GM21390 (cell line): ENCODE data around the gene ATP8A1.
A peak's percentile ranks its signal among the peaks of the same experiment; 100 is the strongest.
"Not testable (repeated sequence)": the region's sequence is repeated elsewhere in the genome, so short reads cannot be mapped to it uniquely, and the experiment has no call there.

Experiments
- ATAC-seq: cut with Tn5 transposase; IDR thresholded peaks from one replicate; pipeline ENCODE4 v1.9.1; 2021; ENCODE audit not compliant: unreplicated experiment

ATP8A1 gene

GRCh38 chr4:42656944-42657792, at the start of gene ATP8A1:
Gene ATP8A1, minus strand, starts transcription at chr4:42657105. Its CDS starts 232 bp downstream, at chr4:42656873.
- peak; percentile 68 for ATAC-seq

DNA sequence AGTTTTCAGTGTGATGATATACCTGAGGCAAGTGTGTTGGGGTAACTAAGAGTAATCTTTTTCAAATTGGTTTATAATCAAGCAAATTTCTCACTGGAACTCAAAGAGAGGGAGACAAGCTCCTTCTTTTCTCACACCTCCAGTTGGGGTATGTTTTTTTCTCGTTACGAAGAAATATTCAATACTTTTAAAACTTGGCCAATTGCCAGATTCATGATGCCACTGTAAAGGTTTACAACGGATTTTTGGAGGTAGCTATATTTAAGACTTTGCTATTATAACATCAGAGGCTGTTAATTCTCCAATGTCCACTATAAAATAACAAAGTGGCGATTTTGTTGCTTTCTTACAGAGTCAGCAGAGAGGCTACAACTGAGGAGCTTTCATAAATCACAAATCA, 49.2 kb upstream of the ATP8A1 start:
- ATAC-seq: no peak

DNA sequence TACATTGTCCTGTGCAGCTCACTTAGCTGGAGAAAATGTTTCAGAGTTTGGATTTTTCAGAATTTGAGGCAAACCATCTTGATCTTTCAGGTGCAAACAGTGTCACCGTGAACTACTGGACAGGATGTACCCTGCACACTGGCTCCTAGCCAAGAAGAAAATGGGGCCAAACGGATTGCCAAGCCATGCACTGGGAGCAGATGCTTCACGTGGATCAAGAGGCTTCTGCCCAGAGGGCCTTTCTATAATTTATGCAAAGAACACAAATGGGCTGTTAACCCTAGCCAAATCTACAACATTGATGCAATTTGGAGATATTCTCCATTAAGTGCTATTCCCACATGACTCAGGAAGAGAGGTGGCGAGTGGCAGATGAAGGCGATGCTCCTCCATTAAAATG, 46.9 kb upstream of the ATP8A1 start:
- no peak for ATAC-seq

- ATAC-seq: no peak
Measured at GRCh38 chr4:42702895-42703294, 46.0 kb upstream of the ATP8A1 start.

- not testable (repeated sequence) for ATAC-seq
Measured at GRCh38 chr4:42701780-42702179, 44.9 kb upstream of the ATP8A1 start.

DNA sequence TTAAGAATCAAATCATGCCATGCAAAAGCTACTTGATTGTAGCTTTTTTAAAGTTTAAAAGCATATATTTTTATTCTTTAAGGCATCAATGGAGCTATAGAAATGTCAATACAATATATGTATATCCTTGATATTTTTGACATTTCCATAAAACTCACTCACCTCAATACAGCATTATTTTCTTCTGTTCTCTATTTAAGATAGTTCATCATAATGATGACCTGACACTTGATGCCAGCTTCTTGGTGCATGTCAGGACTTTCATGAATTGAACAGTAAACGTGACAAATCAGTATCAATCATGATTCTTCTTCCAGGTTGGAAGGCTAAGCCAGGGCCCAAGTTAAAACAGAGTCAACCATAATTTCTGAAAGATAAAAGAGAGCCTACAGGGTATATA, 33.6 kb upstream of the ATP8A1 start:
- no peak for ATAC-seq

DNA sequence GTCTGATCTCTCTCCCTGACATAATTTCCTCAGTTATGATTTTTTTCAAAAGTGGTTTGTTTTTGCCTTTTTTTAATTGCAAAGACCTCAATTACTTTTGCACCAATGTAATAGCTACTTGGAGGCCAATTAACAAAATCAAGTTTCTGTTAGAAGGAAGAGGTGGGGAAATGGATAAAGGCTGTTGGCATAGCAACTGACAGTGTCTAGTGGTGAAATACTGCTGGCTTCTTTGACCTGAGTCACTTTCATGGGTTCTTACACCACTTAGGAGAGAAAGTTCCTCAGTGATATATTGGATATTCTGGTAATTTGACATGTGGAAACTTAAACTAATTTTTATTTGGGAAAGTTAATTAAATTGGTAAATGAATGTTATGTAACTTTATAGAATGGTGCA, 26.5 kb upstream of the ATP8A1 start:
- no peak for ATAC-seq

DNA sequence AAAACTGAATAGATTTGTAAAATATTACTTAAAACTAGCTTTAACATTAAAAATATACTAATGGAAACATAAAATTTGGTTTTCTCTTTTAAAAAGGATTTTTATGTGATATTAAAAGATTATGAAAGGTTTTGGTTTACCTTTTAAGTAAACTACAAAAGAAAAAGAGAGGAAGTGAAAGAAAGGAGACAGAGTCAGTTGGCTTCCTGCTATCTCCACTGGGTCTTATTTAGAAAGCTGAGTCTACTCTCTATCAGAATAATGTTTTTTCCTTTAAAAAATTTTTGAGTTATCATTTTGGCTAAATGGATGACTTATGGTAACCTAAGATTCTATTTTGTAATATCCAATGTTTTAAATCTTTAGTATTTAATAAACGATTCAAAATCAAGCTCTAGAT, 21.6 kb upstream of the ATP8A1 start:
- ATAC-seq: peak; percentile 60

GRCh38 chr4:42676066-42676951, 19.4 kb upstream of the ATP8A1 start:
- ATAC-seq: no peak

- ATAC-seq: no peak
Measured at GRCh38 chr4:42673082-42673425, 16.1 kb upstream of the ATP8A1 start.

- ATAC-seq: no peak
Measured at GRCh38 chr4:42672359-42673081, 15.6 kb upstream of the ATP8A1 start.

DNA sequence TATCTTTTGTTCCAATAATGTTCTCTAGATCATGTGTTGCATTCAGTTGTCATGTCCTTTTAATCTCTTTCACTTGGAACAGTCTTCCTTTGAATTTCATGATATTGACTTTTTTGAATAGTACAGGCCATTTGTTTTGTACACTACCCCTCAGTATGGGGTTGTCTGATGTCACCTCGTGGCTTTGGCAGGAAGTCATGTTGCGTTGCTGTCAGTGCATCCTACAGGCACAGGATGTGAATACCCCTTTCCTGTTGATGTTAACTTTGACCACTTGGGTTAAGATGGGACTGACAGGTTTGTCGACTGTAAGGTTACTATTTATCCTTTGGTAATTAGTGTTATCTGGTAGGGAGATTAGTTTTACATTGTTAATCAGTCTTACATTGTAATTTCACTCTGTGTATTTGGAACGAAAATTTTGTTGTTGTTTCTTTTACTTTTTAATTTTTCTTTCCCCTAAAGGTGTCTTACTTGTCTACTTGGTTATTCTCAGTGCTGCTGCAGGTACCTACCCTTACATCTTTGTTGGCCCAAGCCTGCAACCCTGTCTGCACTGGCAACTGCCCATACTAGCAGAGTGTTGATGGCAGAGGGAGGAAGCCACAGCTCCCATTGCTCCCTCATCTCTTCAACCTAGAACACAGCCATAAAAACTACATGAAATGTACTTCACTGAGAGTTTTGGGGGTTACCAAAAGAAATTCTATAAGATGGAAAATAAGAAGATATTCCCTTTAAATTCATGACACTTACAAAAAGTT, 14.7 kb upstream of the ATP8A1 start:
- peak; percentile 55 for ATAC-seq

DNA sequence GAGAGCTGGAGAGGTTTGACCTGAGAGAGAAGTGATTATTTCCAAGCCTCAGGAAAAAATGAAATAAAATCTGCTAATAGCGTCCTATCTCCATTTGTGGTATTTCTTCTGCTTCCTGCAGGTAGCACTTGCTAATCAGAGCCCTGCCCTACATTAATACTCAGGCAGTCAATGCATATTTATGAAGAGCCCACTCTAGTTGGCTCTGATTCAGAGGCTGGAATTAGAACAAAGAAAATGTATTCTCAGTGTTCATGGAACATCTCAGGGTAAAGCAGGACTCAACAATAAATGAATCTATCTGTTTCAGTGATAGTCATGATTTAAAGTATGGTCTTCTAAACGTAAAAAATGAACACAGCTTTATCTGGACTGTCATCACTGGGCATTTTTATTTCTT, 1.4 kb upstream of the ATP8A1 start:
- ATAC-seq: no peak

- ATAC-seq: no peak
Measured at GRCh38 chr4:42656679-42656943, 294 bp downstream of the ATP8A1 start.

DNA sequence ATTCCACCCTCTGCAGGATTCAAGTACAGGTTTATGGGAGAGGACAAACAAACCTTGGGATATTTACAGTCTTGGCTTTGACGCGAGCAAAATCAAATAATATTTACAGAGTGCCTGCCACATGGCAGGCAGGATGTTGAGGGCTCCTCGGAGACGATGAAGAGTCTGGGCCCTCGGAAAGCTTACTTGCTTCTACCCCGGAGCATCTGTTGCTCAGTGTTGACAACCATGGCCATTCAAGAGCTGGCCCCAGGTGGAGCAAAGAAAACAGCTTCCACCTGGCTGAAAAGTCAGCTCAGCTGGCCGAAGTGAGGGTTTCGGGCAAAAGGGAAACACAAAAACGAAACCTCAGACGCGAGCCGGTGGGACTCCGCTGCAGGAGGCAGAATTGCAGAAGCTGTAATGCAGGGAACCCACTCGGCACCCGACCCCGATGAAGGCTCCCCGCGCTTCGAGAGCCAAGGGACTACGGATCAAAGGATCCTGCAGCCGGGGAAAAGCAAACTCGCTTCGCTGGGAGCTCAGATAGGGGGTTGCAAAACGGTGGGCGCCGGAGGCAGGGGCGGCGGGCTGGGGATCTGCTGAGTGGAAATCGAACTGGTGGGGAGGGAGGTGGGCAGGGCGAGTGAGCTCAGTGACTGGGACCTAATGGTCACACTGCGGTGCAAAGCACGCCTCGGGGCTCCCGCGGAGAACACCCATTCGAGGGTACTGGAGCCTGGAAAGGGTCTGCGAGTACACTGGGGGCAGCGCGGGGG, 805 bp downstream of the ATP8A1 start:
- ATAC-seq: peak; percentile 26

GRCh38 chr4:42655269-42655637, 1.7 kb downstream of the ATP8A1 start:
- no peak for ATAC-seq

DNA sequence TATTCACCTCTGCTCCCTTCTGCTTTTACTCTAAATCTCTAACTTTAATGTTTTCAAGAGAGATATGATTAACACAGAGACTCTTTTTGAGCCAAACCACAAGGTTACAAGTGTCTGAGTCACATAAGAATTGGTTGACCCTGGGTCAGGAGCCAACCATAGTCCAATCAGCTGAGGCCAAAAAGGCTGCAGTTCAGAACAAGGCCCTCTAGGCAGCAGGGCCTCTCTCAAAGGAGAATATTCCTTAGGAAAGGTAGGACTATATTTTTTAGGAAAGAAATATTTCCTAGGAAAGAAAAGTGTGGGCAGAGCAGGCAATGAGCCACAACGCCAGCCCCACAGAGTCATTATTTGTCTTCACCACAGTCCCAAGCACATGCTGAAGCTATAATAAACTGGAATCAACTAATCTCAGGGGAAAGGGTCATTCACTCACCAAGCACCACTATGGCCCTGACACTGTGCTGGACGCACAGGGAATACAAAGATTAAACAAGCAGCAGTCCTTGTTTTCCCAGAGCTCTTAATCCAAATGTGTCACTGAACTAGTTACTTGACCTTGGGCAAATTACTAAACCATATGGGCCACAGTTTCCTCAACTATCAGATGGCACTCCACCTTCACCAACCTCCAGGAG, 2.2 kb downstream of the ATP8A1 start:
- ATAC-seq: peak; percentile 21

GRCh38 chr4:42653626-42654560, 3.0 kb downstream of the ATP8A1 start:
- no peak for ATAC-seq
